CD14-positive monocyte (primary cell): ENCODE measurements around the gene PATJ. TPM values are rescaled to one million over a fixed set of nuclear protein-coding genes. Genes with fewer than 3 reads are reported as not detected.
"Not testable (repeated sequence)": the region's sequence is repeated elsewhere in the genome, so short reads cannot be mapped to it uniquely, and the experiment has no call there.

Experiments
- DNase-seq, 3 donors: peaks; one replicate each; pipeline ENCODE4 v3.0.0-alpha.2; 2011 to 2022
- H2AFZ ChIP-seq: 2 replicates; pipeline ENCODE4 v1.6.0; 2012; ENCODE audit warnings: mild to moderate bottlenecking, low read depth, low read length, inconsistent platforms; ENCODE audit not compliant: insufficient read depth, poor library complexity, severe bottlenecking
- H3K27ac ChIP-seq, 2 donors: 1 replicate in 1 of 2; 2 replicates in 1 of 2; pipeline ENCODE4 v1.5.1; 2012 to 2013; ENCODE audit warnings: low read length in 2 of 2, control low read depth in 1 of 2, inconsistent platforms in 1 of 2, low read depth in 1 of 2, mild to moderate bottlenecking in 1 of 2
- H3K27me3 ChIP-seq, 2 donors: one replicate each; pipeline versions ENCODE4 v1.6.0 to v1.6.1; 2011 to 2013; ENCODE audit warnings: low read length in 2 of 2; ENCODE audit not compliant: control insufficient read depth in 2 of 2, insufficient read depth in 2 of 2
- H3K36me3 ChIP-seq, 2 donors: replicated peaks in 1 of 2; 1 replicate in 1 of 2; 2 replicates in 1 of 2; pipeline versions ENCODE4 v1.5.1 to v1.6.1; 2012 to 2013; ENCODE audit warnings: low read length in 2 of 2, control low read depth in 1 of 2, inconsistent platforms in 1 of 2, mild to moderate bottlenecking in 1 of 2; ENCODE audit not compliant: insufficient read depth in 2 of 2, control insufficient read depth in 1 of 2
- H3K4me1 ChIP-seq, 2 donors: 1 replicate in 1 of 2; 2 replicates in 1 of 2; pipeline versions ENCODE4 v1.5.1 to v1.6.1; 2012 to 2013; ENCODE audit warnings: low read length in 2 of 2, control low read depth in 1 of 2, inconsistent platforms in 1 of 2, mild to moderate bottlenecking in 1 of 2, moderate library complexity in 1 of 2; ENCODE audit not compliant: insufficient read depth in 2 of 2, control insufficient read depth in 1 of 2
- H3K4me2 ChIP-seq: replicated peaks from 2 replicates; pipeline ENCODE3; 2012; ENCODE audit warnings: low read length, moderate library complexity, mild to moderate bottlenecking; ENCODE audit not compliant: poor library complexity, severe bottlenecking; ENCODE audit errors: extremely low read depth
- H3K4me3 ChIP-seq, 3 experiments: fragments of 200-600 bp in 1 of 3; sonication (generic) in 1 of 3; replicated peaks in 1 of 3; 1 replicate in 2 of 3; 2 replicates in 1 of 3; pipeline ENCODE4 v1.5.1; 2011 to 2013; ENCODE audit warnings: low read length in 3 of 3, mild to moderate bottlenecking in 3 of 3, control low read depth in 2 of 3, low read depth in 2 of 3, inconsistent platforms in 1 of 3, moderate library complexity in 1 of 3
- H3K79me2 ChIP-seq: 2 replicates; pipeline ENCODE4 v1.6.0; 2012; ENCODE audit warnings: mild to moderate bottlenecking, control low read depth, inconsistent platforms, low read length, moderate library complexity; ENCODE audit not compliant: insufficient read depth
- H3K9ac ChIP-seq: 2 replicates; pipeline ENCODE4 v1.6.0; 2017; ENCODE audit warnings: low read length, mild to moderate bottlenecking; ENCODE audit not compliant: insufficient read depth, poor library complexity, severe bottlenecking
- H3K9me3 ChIP-seq, 2 donors: replicated peaks in 1 of 2; 1 replicate in 1 of 2; 2 replicates in 1 of 2; pipeline versions ENCODE4 v1.5.1 to v1.6.1; 2012 to 2013; ENCODE audit warnings: low read length in 2 of 2, control low read depth in 1 of 2; ENCODE audit not compliant: control insufficient read depth in 1 of 2, insufficient read depth in 1 of 2
- H4K20me1 ChIP-seq: 2 replicates; pipeline ENCODE4 v1.6.0; 2012; ENCODE audit warnings: mild to moderate bottlenecking, low read length, control low read depth, moderate library complexity; ENCODE audit not compliant: insufficient read depth
- H3K27ac Mint-ChIP-seq, 7 donors: one replicate each; pipeline ENCODE4 v1.8.0; 2020; ENCODE audit warnings: mild to moderate bottlenecking in 7 of 7, mixed read lengths in 7 of 7, moderate library complexity in 6 of 7, inconsistent platforms in 2 of 7
- H3K27me3 Mint-ChIP-seq, 3 donors: one replicate each; pipeline ENCODE4 v1.8.0; 2021 to 2022; ENCODE audit warnings: low read depth in 3 of 3, mild to moderate bottlenecking in 3 of 3, mixed read lengths in 3 of 3, moderate library complexity in 3 of 3, inconsistent platforms in 1 of 3
- H3K36me3 Mint-ChIP-seq, 2 donors: one replicate each; pipeline ENCODE4 v1.8.0; 2020; ENCODE audit warnings: mixed read lengths in 2 of 2, inconsistent platforms in 1 of 2, mild to moderate bottlenecking in 1 of 2
- H3K4me1 Mint-ChIP-seq: one replicate; pipeline ENCODE4 v1.8.0; 2020; ENCODE audit warnings: mild to moderate bottlenecking, mixed read lengths
- H3K4me3 Mint-ChIP-seq, 2 donors: one replicate each; pipeline ENCODE4 v1.8.0; 2020; ENCODE audit warnings: mild to moderate bottlenecking in 2 of 2, mixed read lengths in 2 of 2, moderate library complexity in 1 of 2
- H3K9me3 Mint-ChIP-seq, 7 donors: one replicate each; pipeline ENCODE4 v1.8.0; 2020 to 2022; ENCODE audit warnings: mixed read lengths in 7 of 7, mild to moderate bottlenecking in 6 of 7, moderate library complexity in 6 of 7, inconsistent platforms in 2 of 7
- WGBS: methylation state at CpG from one replicate; pipeline ENCODE4 v1.1.5; 2013; ENCODE audit warnings: missing lambda C conversion rate; ENCODE audit not compliant: insufficient coverage; 5-methylcytosine and 5-hydroxymethylcytosine counted together
- intact Hi-C, 2 donors: fragments of 100-400 bp; cut with micrococcal nuclease; formaldehyde crosslinking; loops; one replicate each; pipeline versions ENCODE4 v1.15.0 to v1.15.1; 2023
- polyA plus RNA-seq, 3 donors: library from polyadenylated mRNA; depleted of rRNA in 1 of 3; unstranded in 2 of 3; stranded (reverse) in 1 of 3; fragments of 300-500 nt in 2 of 3; fragments of >200 nt in 1 of 3; fragmentation: Illumina TruSeq in 2 of 3; gene quantifications; 1 replicate in 2 of 3; 2 replicates in 1 of 3; pipeline ENCODE4 v1.2.3, GENCODE V29; 2012 to 2021
- TF ChIP-seq, protein P1 (sequence below): fragments of 200-600 bp; IDR thresholded peaks from one replicate; pipeline ENCODE4 v1.8.0; 2022; ENCODE audit warnings: antibody characterized with exemption, mild to moderate bottlenecking

The PATJ gene
- polyA plus RNA-seq, 3 donors = 0.01 to 0.23 TPM; not detected in 1

DNA sequence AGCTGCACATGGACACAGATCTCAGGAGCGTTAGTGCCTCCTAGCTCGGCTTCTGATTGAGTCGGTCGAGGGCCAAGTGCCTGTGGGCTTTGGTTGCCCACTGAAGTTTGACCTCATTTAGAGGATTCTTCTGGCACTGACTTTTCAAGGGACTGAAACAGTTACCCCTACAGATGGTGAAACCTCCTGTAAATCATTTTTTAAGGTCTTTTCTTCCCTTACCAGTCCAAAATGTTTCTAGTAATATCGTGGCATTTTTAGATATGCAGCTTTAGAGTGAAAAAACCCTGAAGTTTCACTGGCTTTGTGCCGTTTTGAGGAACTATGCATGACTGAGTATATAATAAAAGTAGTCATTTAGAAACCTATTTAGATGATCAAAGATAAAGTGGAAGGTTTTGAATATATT lies 417.7 kb downstream of the PATJ start:
- intact Hi-C loops = no loop called here
- H3K4me3 Mint-ChIP-seq = no peak overlapping the region
- Histone ChIP-seq H3K27ac (no peak overlapping the region), H3K27me3 (no peaks in the 10 kb centered on the region), H3K79me2 (no peaks in the 10 kb centered on the region), H3K36me3 (no peaks in the 10 kb centered on the region), H4K20me1 (no peaks in the 10 kb centered on the region), H3K9me3 (no peaks in the 10 kb centered on the region), H3K4me3 (no peak overlapping the region), H3K4me2 (no peak overlapping the region), H3K4me1 (no peaks in the 10 kb centered on the region), H3K9ac (no peak overlapping the region), H2AFZ (no peak overlapping the region)
- peaks cover 0 to 5% (median 0%) of the 10 kb centered on the region in 3 donors for H3K27me3 Mint-ChIP-seq
- 100% methylated on average over 4 of the region's 6 CpGs for WGBS
- no peaks in the 10 kb centered on the region for H3K4me1 Mint-ChIP-seq
- H3K27ac Mint-ChIP-seq = no peak overlapping the region
- peaks cover 0 to 2% (median 0%) of the 10 kb centered on the region in 7 donors for H3K9me3 Mint-ChIP-seq
- no peak for DNase-seq
- TF ChIP-seq, protein P1, sequence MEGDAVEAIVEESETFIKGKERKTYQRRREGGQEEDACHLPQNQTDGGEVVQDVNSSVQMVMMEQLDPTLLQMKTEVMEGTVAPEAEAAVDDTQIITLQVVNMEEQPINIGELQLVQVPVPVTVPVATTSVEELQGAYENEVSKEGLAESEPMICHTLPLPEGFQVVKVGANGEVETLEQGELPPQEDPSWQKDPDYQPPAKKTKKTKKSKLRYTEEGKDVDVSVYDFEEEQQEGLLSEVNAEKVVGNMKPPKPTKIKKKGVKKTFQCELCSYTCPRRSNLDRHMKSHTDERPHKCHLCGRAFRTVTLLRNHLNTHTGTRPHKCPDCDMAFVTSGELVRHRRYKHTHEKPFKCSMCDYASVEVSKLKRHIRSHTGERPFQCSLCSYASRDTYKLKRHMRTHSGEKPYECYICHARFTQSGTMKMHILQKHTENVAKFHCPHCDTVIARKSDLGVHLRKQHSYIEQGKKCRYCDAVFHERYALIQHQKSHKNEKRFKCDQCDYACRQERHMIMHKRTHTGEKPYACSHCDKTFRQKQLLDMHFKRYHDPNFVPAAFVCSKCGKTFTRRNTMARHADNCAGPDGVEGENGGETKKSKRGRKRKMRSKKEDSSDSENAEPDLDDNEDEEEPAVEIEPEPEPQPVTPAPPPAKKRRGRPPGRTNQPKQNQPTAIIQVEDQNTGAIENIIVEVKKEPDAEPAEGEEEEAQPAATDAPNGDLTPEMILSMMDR = no peak
- H3K36me3 Mint-ChIP-seq = no peaks in the 10 kb centered on the region

DNA sequence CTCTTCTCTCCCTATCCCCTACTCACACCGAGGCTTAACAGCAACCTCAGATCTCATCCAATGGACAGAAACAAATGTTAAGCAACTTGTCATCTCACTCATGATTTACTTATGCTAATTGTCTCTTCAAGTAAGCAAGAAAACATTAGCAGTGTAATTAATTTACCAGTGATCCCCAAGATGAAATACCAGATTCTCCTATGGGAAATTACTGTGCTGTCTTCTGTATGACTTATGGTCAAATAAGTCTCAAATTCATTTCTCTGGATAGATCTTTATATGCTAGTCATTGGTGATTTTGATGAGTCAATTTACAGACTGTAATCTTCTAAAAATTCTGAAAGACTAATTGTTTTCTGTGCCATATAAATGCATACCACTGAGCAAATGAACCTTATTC lies 419.4 kb downstream of the PATJ start:
- H3K9me3 ChIP-seq = no peaks in the 10 kb centered on the region
- H3K27me3 ChIP-seq = no peaks in the 10 kb centered on the region
- no peaks in the 10 kb centered on the region for H3K4me1 Mint-ChIP-seq
- no peak overlapping the region for H3K4me3 ChIP-seq
- no peak for DNase-seq
- H3K27ac Mint-ChIP-seq = no peak overlapping the region
- H3K36me3 Mint-ChIP-seq = no peaks in the 10 kb centered on the region
- TF ChIP-seq, protein P1 = no peak
- H2AFZ ChIP-seq = no peak overlapping the region
- WGBS = 100% methylated on average over 1 of the region's 1 CpG
- H3K27ac ChIP-seq = no peak overlapping the region
- no peaks in the 10 kb centered on the region for H3K36me3 ChIP-seq
- H3K4me2 ChIP-seq = no peak overlapping the region
- intact Hi-C loops = no loop called here
- no peaks in the 10 kb centered on the region for H4K20me1 ChIP-seq
- no peak overlapping the region for H3K9ac ChIP-seq
- H3K9me3 Mint-ChIP-seq = peaks cover 0 to 2% (median 0%) of the 10 kb centered on the region in 7 donors
- H3K27me3 Mint-ChIP-seq = peaks cover 0 to 3% (median 0%) of the 10 kb centered on the region in 3 donors
- H3K79me2 ChIP-seq = no peaks in the 10 kb centered on the region
- no peak overlapping the region for H3K4me3 Mint-ChIP-seq
- H3K4me1 ChIP-seq = no peaks in the 10 kb centered on the region

DNA sequence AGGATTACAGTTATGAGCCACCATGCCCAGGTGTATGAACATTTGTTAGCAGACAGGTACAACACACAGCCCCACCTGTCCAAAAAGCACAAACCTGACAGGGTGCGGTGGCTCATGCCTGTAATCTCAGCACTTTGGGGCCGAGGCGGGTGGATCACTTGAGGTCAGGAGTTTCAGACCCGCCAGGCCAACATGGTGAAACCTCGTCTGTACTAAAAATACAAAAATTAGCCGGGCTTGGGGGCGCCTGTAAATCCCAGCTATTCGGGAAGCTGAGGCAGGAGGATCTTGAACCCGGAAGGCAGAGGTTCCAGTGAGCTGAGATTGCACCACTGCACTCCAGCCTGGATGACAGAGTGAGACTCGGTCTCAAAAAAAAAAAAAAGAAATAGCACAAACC lies 428.1 kb downstream of the PATJ start:
- not testable (repeated sequence) for H4K20me1 ChIP-seq, H3K36me3 Mint-ChIP-seq, H3K4me2 ChIP-seq, H3K4me3 Mint-ChIP-seq, H3K9me3 Mint-ChIP-seq, H3K4me3 ChIP-seq, H3K4me1 Mint-ChIP-seq, H3K27me3 ChIP-seq, H3K9ac ChIP-seq, H3K9me3 ChIP-seq, H2AFZ ChIP-seq, H3K27ac Mint-ChIP-seq, H3K79me2 ChIP-seq, DNase-seq, H3K4me1 ChIP-seq, H3K36me3 ChIP-seq, H3K27ac ChIP-seq, H3K27me3 Mint-ChIP-seq
- intact Hi-C loops = loop anchor here in 1 of 2 donors (5.0 kb wide), 1 partner anchor 577 kb away; no protein-coding TSS in a partner anchor
- 96% methylated on average over 7 of the region's 10 CpGs for WGBS
